ENCODE results near the gene DUSP28.

The DUSP28 gene

GRCh38 chr2:240604939-240605716 is 45.0 kb downstream of the DUSP28 start:
- H3K4me3 ChIP-seq (ENCODE audit: low read depth, low read length): no peak overlapping the region
- no peak for DNase-seq (ENCODE audit: low read depth)

- no peak overlapping the region for H3K4me3 ChIP-seq (ENCODE audit: low read depth, low read length)
- DNase-seq (ENCODE audit: low read depth): no peak
Observed at GRCh38 chr2:240605867-240606743, 45.9 kb downstream of the DUSP28 start.

GRCh38 chr2:240611601-240612210 is 51.5 kb downstream of the DUSP28 start:
- H3K4me3 ChIP-seq (ENCODE audit: low read depth, low read length): no peak overlapping the region
- no peak for DNase-seq (ENCODE audit: low read depth)
